Tongue (tissue), 2 donors: ENCODE data around the gene OR10J4. TPM values are rescaled to one million over a fixed set of nuclear protein-coding genes. Genes with fewer than 3 reads are reported as not detected.
A peak's percentile ranks its signal among the peaks of the same experiment; 100 is the strongest.
"Not testable (repeated sequence)": the region's sequence is repeated elsewhere in the genome, so short reads cannot be mapped to it uniquely, and the experiment has no call there.

Experiments used
- DNase-seq: peaks from one replicate; pipeline ENCODE4 v3.0.0-alpha.2; 2015
- total RNA-seq: library from RNA; depleted of rRNA; stranded (reverse); fragments of >200 nt; gene quantifications from one replicate; pipeline ENCODE4 v1.2.3, GENCODE V29; 2014

The OR10J4 gene
- total RNA-seq: not detected

DNA sequence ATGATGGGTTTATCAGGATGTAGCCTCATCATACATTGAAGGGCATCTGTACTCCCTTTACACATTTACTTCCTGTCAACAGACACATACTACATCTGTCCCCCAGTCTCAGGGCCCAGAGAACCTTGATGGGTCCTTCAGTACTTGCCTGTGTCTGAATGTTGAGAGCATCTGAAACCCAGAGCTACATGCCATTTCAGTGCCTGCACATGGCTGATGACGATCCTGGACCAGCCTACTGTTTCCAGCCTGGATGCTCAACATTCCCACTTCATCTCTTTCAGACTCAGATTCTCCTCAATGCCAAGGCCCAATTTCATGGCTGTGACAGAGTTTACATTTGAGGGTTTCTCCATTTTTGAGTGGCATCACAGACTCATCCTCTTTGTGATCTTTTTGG is at the start of gene OR10J4:
OR10J4 (plus strand) TSS at position 301 of the 400 bp plus-strand sequence.
- DNase-seq: no peak

DNA sequence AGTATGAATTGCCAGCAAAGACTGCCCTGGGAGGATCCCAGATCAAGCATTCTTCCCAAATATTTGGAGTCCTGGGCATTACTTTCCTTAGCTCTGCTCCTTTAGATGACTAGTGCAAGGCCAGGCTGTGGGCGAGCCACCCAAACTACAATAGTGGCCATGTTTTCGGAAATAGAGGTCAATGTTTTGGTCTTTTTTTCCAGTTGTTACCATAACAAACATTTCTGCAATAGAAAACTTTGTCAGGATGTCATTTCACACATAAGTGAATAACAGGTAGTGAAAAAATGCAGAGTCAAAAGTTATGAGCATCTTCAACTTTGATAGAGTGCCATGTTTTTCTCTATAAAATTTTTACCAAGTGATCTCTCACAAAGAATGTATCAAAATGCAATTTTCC is 25.2 kb upstream of the OR10J4 start:
- DNase-seq: no peak

DNA sequence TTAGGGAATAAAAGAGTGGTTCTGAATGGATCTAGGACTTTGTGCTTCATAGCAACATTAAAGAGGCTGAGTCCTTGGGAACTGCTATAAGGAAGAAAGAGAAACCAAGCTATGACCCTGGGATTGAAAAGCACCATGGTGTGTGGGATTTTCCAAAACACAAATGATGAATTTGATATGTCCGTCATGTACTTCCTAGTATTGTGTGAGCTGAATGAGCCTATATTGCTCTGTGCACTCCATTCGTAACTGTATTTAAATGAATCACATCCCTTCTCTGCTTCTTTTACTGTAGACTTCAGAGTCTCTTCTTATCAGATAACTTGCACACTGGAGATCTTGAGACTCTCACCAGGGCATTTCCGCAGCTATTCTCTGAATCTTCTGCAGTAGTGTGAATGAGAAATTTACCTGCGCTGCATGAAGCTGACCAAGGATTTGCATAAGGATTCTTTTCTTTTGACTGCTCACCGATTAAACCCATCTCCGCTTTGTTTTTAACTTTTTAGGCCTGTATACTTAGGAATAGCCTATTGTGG is 23.1 kb upstream of the OR10J4 start:
- no peak for DNase-seq

DNA sequence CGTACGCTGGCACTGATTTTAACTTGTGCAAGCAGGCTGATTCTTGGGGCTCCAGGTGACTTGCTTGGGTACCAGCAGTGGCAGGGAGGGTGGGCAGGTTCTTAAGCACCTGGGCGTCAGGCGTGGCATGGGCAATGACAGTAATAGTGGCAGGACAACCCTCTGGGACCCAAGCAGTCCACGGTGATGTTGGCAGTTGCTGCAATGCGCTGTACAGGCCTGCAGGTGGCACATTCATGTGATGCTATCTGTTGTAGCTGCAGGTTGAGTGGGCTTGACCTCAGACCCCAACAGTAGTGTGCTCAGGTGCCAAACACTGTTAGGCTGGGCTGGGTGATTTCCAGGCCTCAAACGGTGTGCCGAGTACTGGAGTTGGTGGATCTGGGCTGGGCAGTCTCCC is 10.2 kb upstream of the OR10J4 start:
- DNase-seq: no peak

DNA sequence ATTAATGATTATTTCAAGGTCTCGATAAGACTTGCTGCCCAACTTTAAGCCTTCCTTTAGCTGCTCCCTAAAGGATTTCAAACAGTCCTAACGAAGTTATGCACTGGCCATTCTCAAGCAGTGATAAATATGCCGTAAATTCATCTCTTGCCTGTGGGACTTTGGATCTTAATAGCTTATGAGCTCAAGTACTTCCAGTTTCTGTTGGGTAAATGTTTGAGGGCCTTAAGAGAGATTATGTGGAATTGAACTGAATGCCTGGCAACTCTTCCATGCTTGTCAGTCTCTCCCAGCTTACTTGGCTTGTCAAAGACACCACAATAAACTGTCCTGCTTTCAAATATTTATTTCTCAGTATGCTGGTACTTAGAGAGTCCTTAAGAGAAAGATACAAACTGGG is 3.5 kb upstream of the OR10J4 start:
- no peak for DNase-seq

DNA sequence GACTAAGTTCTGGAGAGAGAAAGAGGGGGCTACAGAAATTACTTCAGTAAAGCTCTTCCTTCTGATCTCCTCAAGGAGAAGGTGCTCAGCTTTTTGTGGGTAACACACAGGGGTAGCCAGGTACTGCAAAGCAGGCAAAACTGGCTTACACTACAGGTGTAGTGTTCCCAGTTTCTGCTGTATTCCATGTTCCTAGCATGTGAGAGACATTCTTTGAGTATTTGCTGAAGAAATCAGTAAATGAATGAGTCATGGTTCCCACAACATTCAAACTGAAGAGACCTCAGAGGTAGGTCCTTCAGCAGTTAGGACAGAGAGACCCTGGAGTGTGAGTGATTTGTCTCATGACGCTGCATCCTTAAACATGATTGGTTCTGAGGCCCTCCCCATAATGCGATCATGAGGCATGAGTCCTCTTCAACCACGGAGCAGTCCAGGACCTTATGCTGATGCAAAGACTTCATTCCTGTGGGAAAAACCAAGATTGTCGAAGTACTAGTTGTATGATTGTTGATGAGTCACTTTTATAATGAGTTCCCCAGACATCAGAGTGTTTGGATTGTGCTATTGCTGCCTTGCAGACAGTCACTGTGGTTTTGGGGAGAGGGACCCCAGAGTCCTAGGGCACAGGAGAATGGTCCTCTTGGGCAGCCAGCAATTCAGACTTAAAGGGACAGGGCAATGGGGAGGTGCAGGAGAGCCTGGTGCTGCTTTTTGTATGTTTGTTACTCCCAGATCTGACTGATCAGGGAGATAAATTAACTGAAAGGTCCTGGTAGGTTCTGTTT is 2.7 kb upstream of the OR10J4 start:
- DNase-seq: no peak

DNA sequence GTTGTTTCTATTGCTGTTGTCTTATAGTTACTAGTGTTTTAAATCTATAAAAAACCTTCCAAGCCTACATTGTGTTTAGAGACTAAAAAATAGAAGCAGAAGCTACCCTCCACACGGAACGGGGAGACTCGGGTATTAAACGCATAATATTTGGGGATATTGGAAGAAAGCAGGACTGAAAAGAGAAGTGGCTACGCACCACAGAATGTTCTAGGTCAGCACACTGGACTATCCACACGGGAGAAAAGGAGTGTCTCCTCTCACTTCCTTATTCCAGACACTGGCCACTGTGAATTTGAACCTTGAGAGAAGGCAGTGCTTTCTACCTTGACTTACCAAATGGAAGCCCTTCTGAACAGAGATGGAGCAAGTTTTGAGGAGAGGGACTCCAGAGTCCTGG is 1.0 kb upstream of the OR10J4 start:
- peak; percentile 1 for DNase-seq

DNA sequence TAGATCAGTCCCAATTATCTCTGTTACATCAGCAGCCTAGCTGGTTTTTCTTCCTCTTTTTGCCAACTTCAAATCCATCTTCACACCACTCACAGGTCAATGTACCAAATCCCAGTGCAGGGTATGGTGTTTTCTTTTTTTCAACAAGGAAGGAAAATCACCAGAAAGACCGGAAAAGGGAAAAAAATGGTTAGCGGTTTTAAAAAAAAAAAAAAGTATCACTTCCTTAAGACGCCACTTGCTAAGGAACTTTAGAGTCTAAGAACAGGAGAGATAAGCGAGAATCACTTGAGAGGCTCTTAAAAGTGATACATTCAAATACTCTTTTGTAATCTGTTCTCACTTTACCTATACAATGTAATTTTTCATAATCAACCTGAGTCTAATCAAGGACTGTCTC is 4.5 kb downstream of the OR10J4 start:
- DNase-seq: no peak

DNA sequence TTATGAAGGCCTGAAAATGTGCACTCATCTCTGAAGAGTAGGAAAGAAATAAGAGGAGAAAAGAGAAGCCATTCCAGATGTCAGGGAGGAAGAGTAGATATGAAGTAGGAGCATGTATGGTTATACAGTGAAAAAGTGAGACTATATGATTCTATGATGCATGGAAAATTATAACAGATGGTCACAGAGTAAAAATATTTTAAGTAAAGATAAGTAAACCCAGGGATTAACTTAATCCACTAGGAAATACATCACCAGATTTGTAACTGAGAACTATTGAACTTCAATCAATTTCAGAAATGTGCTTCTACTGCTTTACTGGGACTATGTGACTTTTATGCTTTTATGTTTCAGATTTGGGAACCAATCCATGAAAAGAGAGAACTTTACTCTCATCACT is 7.4 kb downstream of the OR10J4 start, which contains the start of gene OR10J1:
OR10J1 (plus strand) TSS at position 301 of the 400 bp plus-strand sequence; CDS start at position 371, 70 bp downstream.
- DNase-seq: no peak

DNA sequence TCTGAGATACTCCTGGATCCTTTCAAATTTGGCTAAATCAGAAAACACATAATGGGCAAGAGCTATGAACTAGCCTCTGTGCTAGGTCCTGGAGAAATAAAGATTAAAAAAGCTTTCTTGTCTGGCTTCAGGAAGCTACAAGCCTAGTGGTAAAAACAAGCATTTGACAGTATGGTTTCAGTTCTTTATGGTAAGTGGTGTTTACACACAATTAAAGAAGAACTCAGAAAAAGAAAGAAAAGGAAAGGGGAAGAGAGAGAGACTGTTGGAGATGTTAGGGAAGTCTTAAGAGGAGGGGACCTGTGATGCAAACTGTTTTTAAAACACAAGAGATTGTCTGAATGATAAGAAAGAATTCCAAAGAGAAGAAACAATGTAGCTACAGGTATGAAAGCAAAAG is 9.4 kb downstream of the OR10J4 start:
- DNase-seq: no peak

DNA sequence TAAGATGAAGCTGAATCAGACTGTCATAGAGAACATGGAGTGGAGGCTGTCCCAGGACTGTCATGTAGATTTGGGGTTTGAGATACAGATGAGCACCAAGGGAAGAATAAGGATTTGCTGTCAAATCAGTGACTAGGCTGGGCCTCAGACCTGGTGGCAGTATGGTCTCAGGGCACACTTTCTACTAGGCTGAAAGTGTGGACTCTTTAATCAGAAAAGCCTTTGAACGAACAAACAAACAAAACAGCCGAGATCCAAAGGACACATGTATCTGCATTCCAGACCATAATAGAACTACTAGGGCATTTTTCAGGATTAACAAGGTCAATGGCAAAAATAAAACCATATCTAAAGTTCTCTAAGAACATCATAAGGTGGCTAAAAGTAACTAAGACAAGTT is 10.4 kb downstream of the OR10J4 start:
- no peak for DNase-seq

DNA sequence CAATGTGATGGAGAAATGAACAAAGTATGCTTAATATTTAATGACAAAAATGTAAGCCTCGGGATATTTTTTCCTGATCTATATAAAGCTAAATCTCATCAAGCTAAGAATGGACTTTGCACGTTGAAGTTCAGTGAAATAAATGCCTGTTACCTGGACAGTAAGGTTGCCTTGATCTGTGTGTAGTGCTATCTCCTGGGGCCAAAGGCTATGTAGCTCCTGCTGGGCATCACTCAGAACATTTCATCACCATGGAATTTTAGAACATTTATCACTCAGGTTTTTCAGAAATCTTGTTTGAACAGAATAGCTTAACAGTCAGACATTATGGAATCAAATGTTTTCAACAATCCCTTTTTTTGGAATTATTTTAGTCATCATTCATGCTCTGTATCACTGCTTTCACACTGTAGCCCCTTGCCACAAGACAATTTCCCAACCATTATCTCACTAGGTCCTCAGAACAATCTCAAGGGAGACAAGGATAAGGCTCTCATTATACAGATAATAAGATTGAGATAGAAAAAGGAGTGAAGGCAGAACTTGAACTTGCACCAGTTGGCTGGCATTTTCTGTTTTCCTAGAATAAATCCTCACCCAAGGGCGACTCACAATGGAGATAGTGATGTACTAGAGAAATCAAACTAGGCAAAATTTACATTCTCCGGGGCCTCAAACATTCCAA is 11.2 kb downstream of the OR10J4 start:
- no peak for DNase-seq

DNA sequence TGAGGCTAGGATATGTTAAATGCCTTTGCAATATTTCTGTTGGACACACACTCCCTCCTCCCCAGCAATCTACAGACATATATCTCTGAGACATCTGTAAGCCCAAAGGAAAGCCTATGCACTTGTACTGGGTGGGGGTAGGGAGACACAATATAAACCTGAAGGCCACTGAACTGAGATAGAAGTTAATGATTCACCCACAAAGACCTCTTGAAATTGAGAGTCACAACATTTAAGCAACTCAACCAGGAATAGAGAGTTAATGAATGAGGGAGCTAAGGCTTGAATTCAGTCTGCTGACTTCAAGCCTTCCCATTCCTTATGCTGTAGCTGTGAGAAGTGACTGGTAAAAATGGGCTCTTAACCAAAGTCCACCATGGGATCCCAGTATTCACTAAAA is 12.5 kb downstream of the OR10J4 start:
- no peak for DNase-seq

DNA sequence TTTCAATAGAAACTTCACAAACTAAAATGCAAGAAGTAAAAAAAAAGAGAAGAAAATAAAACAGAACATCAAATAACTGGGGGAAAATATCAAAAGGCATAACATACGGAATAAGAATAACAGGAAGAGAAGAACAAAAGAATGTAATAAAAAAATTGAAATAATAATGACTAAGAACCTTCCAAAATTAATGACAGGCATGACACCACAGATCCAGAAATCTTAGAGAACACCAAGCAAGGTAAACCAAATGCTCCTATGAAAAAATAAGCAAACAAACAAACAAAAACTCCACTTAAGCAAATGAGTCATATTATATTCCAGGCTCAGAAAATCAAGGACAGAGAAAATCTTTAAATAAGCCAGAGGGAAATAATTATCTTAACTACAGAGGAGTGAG is 16.2 kb downstream of the OR10J4 start:
- no peak for DNase-seq

DNA sequence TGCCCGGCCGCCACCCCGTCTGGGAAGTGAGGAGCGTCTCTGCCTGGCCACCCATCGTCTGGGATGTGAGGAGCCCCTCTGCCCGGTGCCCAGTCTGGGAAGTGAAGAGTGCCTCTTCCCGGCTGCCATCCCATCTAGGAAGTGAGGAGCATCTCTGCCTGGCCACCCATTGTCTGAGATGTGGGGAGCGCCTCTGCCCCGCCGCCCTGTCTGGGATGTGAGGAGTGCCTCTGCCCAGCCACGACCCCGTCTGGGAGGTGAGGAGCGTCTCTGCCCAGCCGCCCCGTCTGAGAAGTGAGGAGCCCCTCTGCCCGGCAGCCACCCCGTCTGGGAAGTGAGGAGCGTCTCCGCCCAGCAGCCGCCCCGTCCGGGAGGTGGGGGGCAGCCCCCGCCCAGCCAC is 17.6 kb downstream of the OR10J4 start:
- DNase-seq: not testable (repeated sequence)

DNA sequence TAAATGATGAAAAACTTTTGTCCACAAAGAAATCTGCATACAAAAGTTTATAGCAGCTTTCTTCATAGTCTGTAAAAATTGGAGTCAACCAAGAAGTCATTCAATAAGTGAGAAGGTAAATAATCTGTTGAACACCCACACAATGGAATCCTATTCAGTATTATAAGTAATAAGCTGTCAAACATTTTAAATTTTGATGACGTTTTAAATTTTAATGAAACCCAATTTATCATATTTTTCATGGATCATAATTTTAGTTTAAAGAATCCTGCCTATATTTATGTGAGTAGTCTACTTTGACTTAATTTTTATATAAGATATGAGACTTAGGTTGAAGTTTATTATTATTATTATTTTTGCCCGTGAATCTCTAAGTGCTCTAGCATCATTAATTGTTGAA is 27.5 kb downstream of the OR10J4 start:
- DNase-seq: no peak

DNA sequence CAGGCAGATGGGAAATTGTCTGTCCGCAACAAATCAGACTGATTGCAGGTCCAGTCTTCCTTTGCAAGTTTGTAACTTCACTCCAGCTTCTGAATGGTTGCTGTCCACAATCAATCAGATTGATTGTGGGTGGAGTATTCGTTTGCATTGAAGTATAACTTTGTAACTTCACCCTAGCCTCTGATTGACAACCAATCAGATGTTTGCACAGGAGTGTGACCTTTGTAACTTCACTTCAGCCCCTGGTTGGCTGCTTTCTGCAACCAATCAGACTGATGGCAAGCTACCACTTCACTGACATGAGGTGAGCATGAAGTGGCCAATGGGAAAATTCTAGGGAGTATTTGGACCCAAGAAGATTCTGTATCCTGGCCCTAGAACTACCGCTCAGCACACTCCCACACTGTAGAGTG is 33.2 kb downstream of the OR10J4 start:
- no peak for DNase-seq

DNA sequence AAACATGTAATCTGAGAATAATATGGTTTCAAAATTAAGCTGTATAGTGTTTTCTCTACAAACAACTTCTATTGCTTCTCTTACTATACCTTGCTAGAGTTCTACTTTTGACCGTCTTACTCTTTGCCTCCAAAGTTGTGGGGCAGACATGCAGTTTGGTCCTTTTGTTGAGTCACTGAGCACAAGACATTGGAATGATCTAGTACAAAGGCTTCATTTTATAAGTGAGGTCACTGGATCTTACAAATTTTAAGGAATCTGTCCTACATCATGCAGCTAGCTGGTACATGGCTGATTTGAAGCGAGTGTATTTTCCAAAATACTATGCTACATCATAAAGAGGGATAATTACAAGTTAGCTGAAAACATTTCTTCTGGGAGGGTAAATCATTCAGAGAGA is 36.3 kb downstream of the OR10J4 start:
- no peak for DNase-seq

DNA sequence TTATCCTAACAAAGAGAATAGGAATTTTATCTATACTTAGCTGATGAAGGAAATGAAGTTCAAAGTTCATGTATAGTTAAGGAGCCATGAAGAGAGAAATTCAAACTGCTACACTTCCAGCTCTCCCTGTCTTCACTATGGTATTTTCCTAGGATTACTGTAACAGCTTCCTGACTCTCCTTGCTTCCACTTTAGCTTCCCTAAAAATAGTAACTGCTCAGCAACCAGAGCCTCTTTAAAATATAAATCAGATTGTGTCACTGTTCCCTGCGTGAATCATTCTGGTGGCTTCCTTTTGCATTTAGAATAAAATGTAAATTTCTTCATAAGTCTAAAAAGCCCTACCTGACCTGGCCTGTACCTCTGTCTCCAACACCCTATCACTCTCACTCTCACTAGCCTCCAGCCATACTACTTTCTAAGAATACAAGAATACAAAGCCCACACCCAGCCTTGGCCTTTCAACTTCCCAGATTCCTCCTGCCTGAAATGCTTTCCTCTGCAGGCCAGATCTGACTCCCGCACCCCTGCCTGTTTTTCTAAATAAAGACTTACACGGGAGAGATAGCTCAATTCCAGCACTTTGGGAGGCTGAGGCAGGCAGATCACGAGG is 38.0 kb downstream of the OR10J4 start:
- peak; percentile 5 for DNase-seq

DNA sequence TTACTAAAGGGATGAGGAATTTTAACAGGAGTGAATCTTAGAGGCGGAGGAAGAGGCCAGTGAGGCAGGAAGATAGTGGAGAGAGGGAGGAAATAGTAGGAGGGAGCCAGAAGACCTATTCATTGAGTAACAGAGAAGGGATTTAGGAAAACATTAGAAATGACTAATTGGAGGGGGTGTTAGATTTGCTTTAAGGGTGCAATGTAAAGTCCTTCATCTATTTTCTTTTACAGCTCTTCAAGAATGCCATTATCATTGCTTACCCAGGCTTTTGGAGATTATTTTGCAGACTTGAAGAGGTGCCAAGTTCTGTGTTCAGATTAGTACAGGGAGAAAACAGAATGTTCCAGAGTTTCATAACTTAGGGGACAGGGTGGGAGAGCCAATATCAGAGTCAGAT is 41.3 kb downstream of the OR10J4 start:
- DNase-seq: no peak

DNA sequence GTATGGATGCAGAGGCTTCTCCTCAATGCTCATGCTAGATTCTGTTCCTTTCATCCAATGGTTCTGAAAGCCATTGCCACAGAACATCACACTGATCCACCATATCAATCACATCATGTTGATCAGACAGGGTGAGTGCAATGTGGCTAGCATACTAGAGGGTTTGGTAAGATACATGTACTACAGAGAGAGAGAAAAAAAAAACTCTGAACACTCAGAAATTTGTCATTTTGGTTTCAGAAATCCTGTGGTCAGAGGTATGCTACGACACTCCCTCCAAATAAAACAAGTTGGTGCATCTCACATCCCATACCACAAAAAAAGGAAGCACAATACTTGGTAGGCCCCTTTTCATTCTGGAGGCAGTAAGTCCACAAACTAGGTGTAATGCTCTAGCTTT is 42.9 kb downstream of the OR10J4 start:
- no peak for DNase-seq
